Stimulated activated CD4-positive, alpha-beta T cell treated with anti-CD3 and anti-CD28 coated beads, TNF-alpha, amount 100 ng/mL, for 4 hours (primary cell): Measurements from ENCODE around the gene DENND1A.

Source experiments
- DNase-seq, 3 experiments: peaks; one replicate each; pipeline ENCODE4 v3.0.0-alpha.2; 2020; ENCODE audit warnings: low read depth in 3 of 3

The DENND1A gene

GRCh38 chr9:123530244-123530643 is 399.7 kb downstream of the DENND1A start:
- no peak for DNase-seq

GRCh38 chr9:123528501-123528900 is 401.4 kb downstream of the DENND1A start:
- no peak for DNase-seq

- DNase-seq: no peak
These were observed 401.9 kb downstream of the DENND1A start for GRCh38 chr9:123527981-123528380.

GRCh38 chr9:123525957-123526356 is 404.0 kb downstream of the DENND1A start:
- DNase-seq: no peak

- no peak for DNase-seq
These were observed 404.5 kb downstream of the DENND1A start for GRCh38 chr9:123525424-123525823.

GRCh38 chr9:123524866-123525265 is 405.1 kb downstream of the DENND1A start:
- no peak for DNase-seq

- no peak for DNase-seq
These were observed 406.1 kb downstream of the DENND1A start for GRCh38 chr9:123523845-123524244.

- no peak for DNase-seq
These were observed 406.9 kb downstream of the DENND1A start for GRCh38 chr9:123523001-123523400.

GRCh38 chr9:123522251-123522650 is 407.7 kb downstream of the DENND1A start:
- no peak for DNase-seq

- DNase-seq: no peak
These were observed 411.6 kb downstream of the DENND1A start for GRCh38 chr9:123518338-123518737.

GRCh38 chr9:123517512-123517911 is 412.4 kb downstream of the DENND1A start:
- no peak for DNase-seq

- DNase-seq: no peak
These were observed 415.2 kb downstream of the DENND1A start for GRCh38 chr9:123514766-123515165.

GRCh38 chr9:123513554-123513953 is 416.4 kb downstream of the DENND1A start:
- no peak for DNase-seq

GRCh38 chr9:123511326-123512277 is 418.3 kb downstream of the DENND1A start:
- DNase-seq: no peak

GRCh38 chr9:123509646-123510045 is 420.3 kb downstream of the DENND1A start:
- DNase-seq: no peak

- no peak for DNase-seq
These were observed 421.9 kb downstream of the DENND1A start for GRCh38 chr9:123508048-123508447.

GRCh38 chr9:123505496-123505895 is 424.4 kb downstream of the DENND1A start:
- DNase-seq: no peak

GRCh38 chr9:123500336-123500735 is 429.6 kb downstream of the DENND1A start:
- DNase-seq: no peak

- DNase-seq: no peak
These were observed 432.1 kb downstream of the DENND1A start for GRCh38 chr9:123497830-123498229.

- no peak for DNase-seq
These were observed 434.2 kb downstream of the DENND1A start for GRCh38 chr9:123495731-123496130.

- no peak for DNase-seq
These were observed 436.3 kb downstream of the DENND1A start for GRCh38 chr9:123493627-123494026.

- no peak for DNase-seq
These were observed 439.2 kb downstream of the DENND1A start for GRCh38 chr9:123490688-123491087.

GRCh38 chr9:123488722-123489321 is 441.1 kb downstream of the DENND1A start:
- DNase-seq: no peak
